Stomach (tissue), 4 donors: Measurements from ENCODE around the gene RET.

Source experiments
- CTCF ChIP-seq, 7 experiments: fragments of 450-650 bp in 4 of 7; fragments of 200-600 bp in 3 of 7; sonication (generic) in 3 of 7; IDR thresholded peaks; one replicate each; pipeline ENCODE4 v1.5.1; 2016 to 2019; ENCODE audit warnings: antibody characterized with exemption in 7 of 7, control low read depth in 2 of 7, mild to moderate bottlenecking in 1 of 7
- POLR2A ChIP-seq, 4 donors: fragments of 450-650 bp; IDR thresholded peaks; one replicate each; pipeline ENCODE4 v1.6.1; 2016; ENCODE audit warnings: antibody characterized with exemption in 4 of 4, control low read depth in 2 of 4, mild to moderate bottlenecking in 1 of 4, moderate library complexity in 1 of 4

- TF ChIP-seq CTCF (IDR thresholded peaks at IDR 0.05) (no peak), POLR2A (IDR thresholded peaks at IDR 0.05) (no peak)
Measured at GRCh38 chr10:43039624-43040481, 37.0 kb upstream of the RET start.
